Measurements from ENCODE around the gene PCCA. TPM values are rescaled to one million over a fixed set of nuclear protein-coding genes. Genes with fewer than 3 reads are reported as not detected.

PCCA gene
- total and polyA plus RNA-seq, 2 experiments from 2014 or later = 29.8 to 59.2 TPM

DNA sequence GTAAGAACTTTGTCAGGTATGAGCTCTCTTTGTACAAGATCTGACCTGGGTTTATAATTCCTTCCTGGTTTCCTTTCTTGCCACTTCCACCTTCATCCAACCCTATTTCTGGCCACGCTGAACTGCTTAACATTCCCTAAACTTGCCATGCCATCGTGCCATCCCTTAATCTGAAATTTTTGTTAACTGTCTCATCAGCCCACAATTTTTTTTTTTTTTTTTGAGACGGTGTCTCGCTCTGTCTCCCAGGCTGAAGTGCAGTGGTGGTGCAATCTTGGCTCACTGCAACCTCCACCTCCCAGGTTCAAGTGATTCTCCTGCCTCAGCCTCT is 355.1 kb downstream of the PCCA start:
- H3K4me1 ChIP-seq (ENCODE audit: low read depth) = peaks cover 11% of the 10 kb centered on the region
- H3K4me3 ChIP-seq = no peak overlapping the region
- no peaks in the 10 kb centered on the region for H3K27me3 ChIP-seq
- H3K27ac ChIP-seq = no peak overlapping the region
- no peaks in the 10 kb centered on the region for H3K36me3 ChIP-seq
- TF ChIP-seq, protein P1, sequence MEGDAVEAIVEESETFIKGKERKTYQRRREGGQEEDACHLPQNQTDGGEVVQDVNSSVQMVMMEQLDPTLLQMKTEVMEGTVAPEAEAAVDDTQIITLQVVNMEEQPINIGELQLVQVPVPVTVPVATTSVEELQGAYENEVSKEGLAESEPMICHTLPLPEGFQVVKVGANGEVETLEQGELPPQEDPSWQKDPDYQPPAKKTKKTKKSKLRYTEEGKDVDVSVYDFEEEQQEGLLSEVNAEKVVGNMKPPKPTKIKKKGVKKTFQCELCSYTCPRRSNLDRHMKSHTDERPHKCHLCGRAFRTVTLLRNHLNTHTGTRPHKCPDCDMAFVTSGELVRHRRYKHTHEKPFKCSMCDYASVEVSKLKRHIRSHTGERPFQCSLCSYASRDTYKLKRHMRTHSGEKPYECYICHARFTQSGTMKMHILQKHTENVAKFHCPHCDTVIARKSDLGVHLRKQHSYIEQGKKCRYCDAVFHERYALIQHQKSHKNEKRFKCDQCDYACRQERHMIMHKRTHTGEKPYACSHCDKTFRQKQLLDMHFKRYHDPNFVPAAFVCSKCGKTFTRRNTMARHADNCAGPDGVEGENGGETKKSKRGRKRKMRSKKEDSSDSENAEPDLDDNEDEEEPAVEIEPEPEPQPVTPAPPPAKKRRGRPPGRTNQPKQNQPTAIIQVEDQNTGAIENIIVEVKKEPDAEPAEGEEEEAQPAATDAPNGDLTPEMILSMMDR (IDR thresholded peaks at IDR 0.05; ENCODE audit: low read depth, low read length) = no peak
- H3K9me3 ChIP-seq (ENCODE audit: low read depth) = no peaks in the 10 kb centered on the region
- DNase-seq (ENCODE audit: low read depth in 1 of 2, low spot score in 1 of 2) = no peak

DNA sequence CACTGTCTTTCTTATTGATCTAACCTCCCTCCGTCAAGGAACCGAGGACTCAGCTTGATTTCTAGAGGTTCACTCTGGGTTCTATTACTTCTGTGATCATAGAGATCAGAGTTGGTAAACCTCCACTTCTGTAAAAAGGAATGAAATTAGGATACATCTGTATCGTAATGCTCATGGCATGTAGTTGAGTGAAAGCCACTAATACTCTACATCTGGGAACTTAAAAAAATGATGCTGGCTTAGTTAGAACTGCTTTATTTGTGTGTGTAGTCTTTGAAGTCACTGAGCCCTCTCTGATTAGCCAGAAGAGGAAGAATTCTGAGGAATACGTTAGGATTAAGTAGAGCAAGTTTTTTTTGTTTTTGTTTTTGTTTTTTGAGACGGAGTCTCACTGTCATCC is 358.9 kb downstream of the PCCA start:
- H3K27me3 ChIP-seq = no peaks in the 10 kb centered on the region
- H3K36me3 ChIP-seq = no peaks in the 10 kb centered on the region
- DNase-seq (ENCODE audit: low read depth in 1 of 2, low spot score in 1 of 2) = no peak
- no peaks in the 10 kb centered on the region for H3K9me3 ChIP-seq (ENCODE audit: low read depth)
- TF ChIP-seq, protein P1 (IDR thresholded peaks at IDR 0.05; ENCODE audit: low read depth, low read length) = no peak
- no peaks in the 10 kb centered on the region for H3K4me1 ChIP-seq (ENCODE audit: low read depth)
- no peak overlapping the region for H3K27ac ChIP-seq
- no peak overlapping the region for H3K4me3 ChIP-seq

- Histone ChIP-seq H3K27me3 (no peaks in the 10 kb centered on the region), H3K36me3 (no peaks in the 10 kb centered on the region)
- TF ChIP-seq, protein P1 (IDR thresholded peaks at IDR 0.05; ENCODE audit: low read depth, low read length) = no peak
Observed at GRCh38 chr13:100451923-100452322, 363.0 kb downstream of the PCCA start.

GRCh38 chr13:100454876-100455275 is 366.0 kb downstream of the PCCA start:
- H3K27me3 ChIP-seq = no peaks in the 10 kb centered on the region
- no peak overlapping the region for H3K27ac ChIP-seq
- TF ChIP-seq, protein P1 (IDR thresholded peaks at IDR 0.05; ENCODE audit: low read depth, low read length) = no peak
- H3K4me1 ChIP-seq (ENCODE audit: low read depth) = no peaks in the 10 kb centered on the region
- H3K36me3 ChIP-seq = no peaks in the 10 kb centered on the region
- H3K9me3 ChIP-seq (ENCODE audit: low read depth) = no peaks in the 10 kb centered on the region
- H3K4me3 ChIP-seq = no peak overlapping the region
- peak in 1 of 2 donors; percentile 45 for DNase-seq (ENCODE audit: low read depth in 1 of 2, low spot score in 1 of 2)

More at GRCh38 chr13:100451923-100452322, 363.0 kb downstream of the PCCA start:
- no peak overlapping the region for H3K27ac ChIP-seq
- no peaks in the 10 kb centered on the region for H3K4me1 ChIP-seq (ENCODE audit: low read depth)
- DNase-seq (ENCODE audit: low read depth in 1 of 2, low spot score in 1 of 2) = no peak
- no peaks in the 10 kb centered on the region for H3K9me3 ChIP-seq (ENCODE audit: low read depth)
- no peak overlapping the region for H3K4me3 ChIP-seq

GRCh38 chr13:100458673-100459072 is 369.8 kb downstream of the PCCA start:
- H3K4me1 ChIP-seq (ENCODE audit: low read depth) = no peaks in the 10 kb centered on the region

More at GRCh38 chr13:100458673-100459072, 369.8 kb downstream of the PCCA start:
- Histone ChIP-seq H3K4me3 (no peak overlapping the region), H3K27ac (no peak overlapping the region), H3K36me3 (no peaks in the 10 kb centered on the region), H3K27me3 (no peaks in the 10 kb centered on the region), H3K9me3 (ENCODE audit: low read depth) (no peaks in the 10 kb centered on the region)
- no peak for DNase-seq (ENCODE audit: low read depth in 1 of 2, low spot score in 1 of 2)
- TF ChIP-seq, protein P1 (IDR thresholded peaks at IDR 0.05; ENCODE audit: low read depth, low read length) = no peak

All from cardiac muscle cell (in vitro differentiated cells and primary cell).